ENCODE results near the gene SAMD8.

SAMD8 gene

GRCh38 chr10:75111365-75111906 is at the start of gene SAMD8:
Gene SAMD8 (plus strand): TSS chr10:75111656. CDS start chr10:75150529, 38,873 bp downstream.
- peak; percentile 92 to 95 (median 93) for DNase-seq (ENCODE audit: low read depth in 2 of 3, low spot score in 2 of 3)

GRCh38 chr10:75061709-75062505 is 49.5 kb upstream of the SAMD8 start:
- DNase-seq (ENCODE audit: low read depth in 2 of 3, low spot score in 2 of 3) = no peak

- DNase-seq (ENCODE audit: low read depth in 2 of 3, low spot score in 2 of 3) = no peak
Measured at GRCh38 chr10:75062506-75063299, 48.8 kb upstream of the SAMD8 start.

- no peak for DNase-seq (ENCODE audit: low read depth in 2 of 3, low spot score in 2 of 3)
Measured at GRCh38 chr10:75063461-75064230, 47.8 kb upstream of the SAMD8 start.

- no peak for DNase-seq (ENCODE audit: low read depth in 2 of 3, low spot score in 2 of 3)
Measured at GRCh38 chr10:75065076-75065475, 46.4 kb upstream of the SAMD8 start.

GRCh38 chr10:75066271-75066670 is 45.2 kb upstream of the SAMD8 start:
- no peak for DNase-seq (ENCODE audit: low read depth in 2 of 3, low spot score in 2 of 3)

- no peak for DNase-seq (ENCODE audit: low read depth in 2 of 3, low spot score in 2 of 3)
Measured at GRCh38 chr10:75067272-75067671, 44.2 kb upstream of the SAMD8 start.

- no peak for DNase-seq (ENCODE audit: low read depth in 2 of 3, low spot score in 2 of 3)
Measured at GRCh38 chr10:75068523-75068922, 42.9 kb upstream of the SAMD8 start.

- no peak for DNase-seq (ENCODE audit: low read depth in 2 of 3, low spot score in 2 of 3)
Measured at GRCh38 chr10:75070476-75070875, 41.0 kb upstream of the SAMD8 start.

- no peak for DNase-seq (ENCODE audit: low read depth in 2 of 3, low spot score in 2 of 3)
Measured at GRCh38 chr10:75070961-75071428, 40.5 kb upstream of the SAMD8 start.

GRCh38 chr10:75071756-75072155 is 39.7 kb upstream of the SAMD8 start:
- no peak for DNase-seq (ENCODE audit: low read depth in 2 of 3, low spot score in 2 of 3)

- DNase-seq (ENCODE audit: low read depth in 2 of 3, low spot score in 2 of 3) = no peak
Measured at GRCh38 chr10:75072727-75073126, 38.7 kb upstream of the SAMD8 start.

GRCh38 chr10:75073442-75073841 is 38.0 kb upstream of the SAMD8 start:
- no peak for DNase-seq (ENCODE audit: low read depth in 2 of 3, low spot score in 2 of 3)

GRCh38 chr10:75074711-75075445 is 36.6 kb upstream of the SAMD8 start:
- no peak for DNase-seq (ENCODE audit: low read depth in 2 of 3, low spot score in 2 of 3)

- no peak for DNase-seq (ENCODE audit: low read depth in 2 of 3, low spot score in 2 of 3)
Measured at GRCh38 chr10:75076348-75076747, 35.1 kb upstream of the SAMD8 start.

GRCh38 chr10:75079436-75080083 is 31.9 kb upstream of the SAMD8 start:
- no peak for DNase-seq (ENCODE audit: low read depth in 2 of 3, low spot score in 2 of 3)

GRCh38 chr10:75080554-75080953 is 30.9 kb upstream of the SAMD8 start:
- DNase-seq (ENCODE audit: low read depth in 2 of 3, low spot score in 2 of 3) = no peak

- no peak for DNase-seq (ENCODE audit: low read depth in 2 of 3, low spot score in 2 of 3)
Measured at GRCh38 chr10:75081379-75081778, 30.1 kb upstream of the SAMD8 start.

- DNase-seq (ENCODE audit: low read depth in 2 of 3, low spot score in 2 of 3) = no peak
Measured at GRCh38 chr10:75083972-75084833, 27.3 kb upstream of the SAMD8 start.
